Thymus (tissue), 11 donors: Measurements from ENCODE around the gene GEMIN7. TPM values are rescaled to one million over a fixed set of nuclear protein-coding genes. Genes with fewer than 3 reads are reported as not detected.

ENCODE experiments used
- DNase-seq, 9 donors: peaks; one replicate each; pipeline ENCODE4 v3.0.0-alpha.2; 2013; ENCODE audit warnings: low spot score in 9 of 9, low read depth in 6 of 9, missing footprints in 1 of 9
- H3K27ac ChIP-seq, 2 donors: one replicate each; pipeline ENCODE4 v1.5.1; 2013; ENCODE audit warnings: control low read depth in 1 of 2, low read depth in 1 of 2, low read length in 1 of 2, mild to moderate bottlenecking in 1 of 2, moderate library complexity in 1 of 2
- H3K27me3 ChIP-seq, 2 donors: one replicate each; pipeline ENCODE4 v1.5.1; 2013; ENCODE audit warnings: low read length in 1 of 2; ENCODE audit not compliant: control insufficient read depth in 2 of 2, insufficient read depth in 1 of 2
- H3K36me3 ChIP-seq, 2 donors: one replicate each; pipeline ENCODE4 v1.5.1; 2013; ENCODE audit warnings: low read length in 1 of 2, mild to moderate bottlenecking in 1 of 2, moderate library complexity in 1 of 2; ENCODE audit not compliant: control insufficient read depth in 2 of 2, insufficient read depth in 2 of 2
- H3K4me1 ChIP-seq, 2 donors: one replicate each; pipeline ENCODE4 v1.5.1; 2013; ENCODE audit warnings: low read length in 2 of 2; ENCODE audit not compliant: control insufficient read depth in 2 of 2, insufficient read depth in 2 of 2
- H3K4me3 ChIP-seq, 2 donors: one replicate each; pipeline ENCODE4 v1.5.1; 2013; ENCODE audit warnings: low read length in 2 of 2, control low read depth in 1 of 2, mild to moderate bottlenecking in 1 of 2
- H3K9me3 ChIP-seq, 2 donors: one replicate each; pipeline ENCODE4 v1.5.1; 2013; ENCODE audit warnings: low read length in 1 of 2, mild to moderate bottlenecking in 1 of 2; ENCODE audit not compliant: control insufficient read depth in 2 of 2, insufficient read depth in 1 of 2
- WGBS: extraction: QIAGEN DNeasy Blood & Tissue Kit; methylation state at CpG from one replicate; pipeline ENCODE4 v1.1.7; 2013; 5-methylcytosine and 5-hydroxymethylcytosine counted together
- polyA plus RNA-seq: library from polyadenylated mRNA; stranded (reverse); fragments of 200-250 nt; gene quantifications from one replicate; pipeline ENCODE4 v1.2.3, GENCODE V29; 2013
- total RNA-seq: library from RNA; stranded (reverse); fragments of 120-200 nt; gene quantifications from one replicate; pipeline ENCODE4 v1.2.4, GENCODE V29; 2013
- donor health status: healthy.

GEMIN7 gene
- total and polyA plus RNA-seq, 2 donors: 15.2 to 32.3 TPM

- Histone ChIP-seq H3K27ac (no peak overlapping the region), H3K27me3 (no peaks in the 10 kb centered on the region), H3K36me3 (peaks cover 41 to 62% of the 10 kb centered on the region in 2 donors), H3K4me1 (peaks cover 10 to 17% of the 10 kb centered on the region in 2 donors), H3K4me3 (no peak overlapping the region), H3K9me3 (peaks cover 0 to 2% of the 10 kb centered on the region in 2 donors)
- no peak for DNase-seq
- 91% methylated on average over 6 of the region's 6 CpGs for WGBS
These were observed 37.9 kb upstream of the GEMIN7 start for GRCh38 chr19:45041125-45041524.

- Histone ChIP-seq H3K9me3 (no peaks in the 10 kb centered on the region), H3K36me3 (peaks cover 43 to 52% of the 10 kb centered on the region in 2 donors), H3K4me3 (no peak overlapping the region), H3K4me1 (no peaks in the 10 kb centered on the region), H3K27ac (no peak overlapping the region), H3K27me3 (no peaks in the 10 kb centered on the region)
- 97% methylated on average over 14 of the region's 14 CpGs for WGBS
- DNase-seq: no peak
These were observed 33.2 kb upstream of the GEMIN7 start for GRCh38 chr19:45045671-45046353.

- Histone ChIP-seq H3K27ac (no peak overlapping the region), H3K27me3 (no peaks in the 10 kb centered on the region), H3K9me3 (no peaks in the 10 kb centered on the region), H3K36me3 (peaks cover 42 to 48% of the 10 kb centered on the region in 2 donors), H3K4me1 (no peaks in the 10 kb centered on the region), H3K4me3 (no peak overlapping the region)
- no peak for DNase-seq
- WGBS: 97% methylated on average over 7 of the region's 7 CpGs
These were observed 32.7 kb upstream of the GEMIN7 start for GRCh38 chr19:45046355-45046754.

- peaks cover 40 to 44% of the 10 kb centered on the region in 2 donors for H3K36me3 ChIP-seq
- H3K4me1 ChIP-seq: no peaks in the 10 kb centered on the region
- H3K4me3 ChIP-seq: no peak overlapping the region
- WGBS: 46% methylated on average over 7 of the region's 7 CpGs
- no peaks in the 10 kb centered on the region for H3K9me3 ChIP-seq
- peak in 1 of 9 donors; percentile 11 for DNase-seq
- H3K27me3 ChIP-seq: no peaks in the 10 kb centered on the region
- H3K27ac ChIP-seq: no peak overlapping the region
These were observed 31.8 kb upstream of the GEMIN7 start for GRCh38 chr19:45047188-45047797.

GRCh38 chr19:45049073-45049736 is 29.9 kb upstream of the GEMIN7 start:
- WGBS: 96% methylated on average over 8 of the region's 8 CpGs
- H3K9me3 ChIP-seq: no peaks in the 10 kb centered on the region
- H3K4me3 ChIP-seq: no peak overlapping the region
- H3K4me1 ChIP-seq: no peaks in the 10 kb centered on the region
- no peak overlapping the region for H3K27ac ChIP-seq
- H3K27me3 ChIP-seq: no peaks in the 10 kb centered on the region
- DNase-seq: no peak
- peaks cover 45 to 48% of the 10 kb centered on the region in 2 donors for H3K36me3 ChIP-seq

GRCh38 chr19:45050036-45050435 is 29.0 kb upstream of the GEMIN7 start:
- Histone ChIP-seq H3K9me3 (no peaks in the 10 kb centered on the region), H3K4me1 (no peaks in the 10 kb centered on the region), H3K36me3 (peaks cover 44 to 48% of the 10 kb centered on the region in 2 donors), H3K27me3 (no peaks in the 10 kb centered on the region), H3K27ac (no peak overlapping the region), H3K4me3 (no peak overlapping the region)
- DNase-seq: no peak
- 96% methylated on average over 6 of the region's 6 CpGs for WGBS

- Histone ChIP-seq H3K27me3 (no peaks in the 10 kb centered on the region), H3K4me1 (no peaks in the 10 kb centered on the region), H3K9me3 (no peaks in the 10 kb centered on the region), H3K4me3 (no peak overlapping the region), H3K27ac (peak overlapping the region in 1 of 2 donors; percentile 18), H3K36me3 (peaks cover 45 to 55% of the 10 kb centered on the region in 2 donors)
- WGBS: 91% methylated on average over 9 of the region's 9 CpGs
- DNase-seq: no peak
These were observed 27.0 kb upstream of the GEMIN7 start for GRCh38 chr19:45051929-45052579.

- WGBS: 88% methylated on average over 8 of the region's 8 CpGs
- H3K27ac ChIP-seq: no peak overlapping the region
- H3K27me3 ChIP-seq: no peaks in the 10 kb centered on the region
- peaks cover 89 to 94% of the 10 kb centered on the region in 2 donors for H3K36me3 ChIP-seq
- H3K4me3 ChIP-seq: no peak overlapping the region
- DNase-seq: no peak
- peaks cover 0 to 1% of the 10 kb centered on the region in 2 donors for H3K9me3 ChIP-seq
- no peaks in the 10 kb centered on the region for H3K4me1 ChIP-seq
These were observed 22.2 kb upstream of the GEMIN7 start for GRCh38 chr19:45056831-45057230.

- Histone ChIP-seq H3K4me1 (no peaks in the 10 kb centered on the region), H3K36me3 (peaks cover 87 to 93% of the 10 kb centered on the region in 2 donors), H3K27ac (no peak overlapping the region), H3K4me3 (no peak overlapping the region), H3K27me3 (no peaks in the 10 kb centered on the region), H3K9me3 (peaks cover 0 to 1% of the 10 kb centered on the region in 2 donors)
- 96% methylated on average over 9 of the region's 9 CpGs for WGBS
- no peak for DNase-seq
These were observed 21.6 kb upstream of the GEMIN7 start for GRCh38 chr19:45057444-45057843.
